Breast epithelium (tissue), 3 donors: ENCODE measurements around the gene CCDC106.

ENCODE experiments used
- CTCF ChIP-seq, 3 donors: fragments of 450-650 bp; IDR thresholded peaks; one replicate each; pipeline ENCODE4 v1.5.1; 2016 to 2017; ENCODE audit warnings: antibody characterized with exemption in 3 of 3, mild to moderate bottlenecking in 3 of 3, moderate library complexity in 3 of 3
- POLR2A ChIP-seq: fragments of 450-650 bp; IDR thresholded peaks from one replicate; pipeline ENCODE4 v1.6.1; 2016; ENCODE audit warnings: antibody characterized with exemption, mild to moderate bottlenecking, moderate library complexity

- TF ChIP-seq CTCF (IDR thresholded peaks at IDR 0.05) (no peak), POLR2A (no peak)
These were observed 42.2 kb downstream of the CCDC106 start for GRCh38 chr19:55690109-55690768.
